NCI-H146 treated with DMSO at 0.1 percent for 48 hours (cell line): ENCODE measurements around the gene EXO1.
A peak's percentile ranks its signal among the peaks of the same experiment; 100 is the strongest.
"Not testable (repeated sequence)": the region's sequence is repeated elsewhere in the genome, so short reads cannot be mapped to it uniquely, and the experiment has no call there.

Experiments used
- DNase-seq: peaks from one replicate; lab custom pipeline; 2025; ENCODE audit not compliant: unreplicated experiment; lab: John Stamatoyannopoulos, UW

The EXO1 gene

GRCh38 chr1:241847796-241848685, at the start of gene EXO1:
EXO1 (plus strand) TSS chr1:241848204; CDS start chr1:241850426, 2,222 bp downstream.
- DNase-seq = peak; percentile 87

GRCh38 chr1:241799416-241799815, 48.6 kb upstream of the EXO1 start:
- DNase-seq = no peak

GRCh38 chr1:241800640-241801039, 47.4 kb upstream of the EXO1 start:
- no peak for DNase-seq

GRCh38 chr1:241802863-241803262, 45.1 kb upstream of the EXO1 start:
- no peak for DNase-seq

- not testable (repeated sequence) for DNase-seq
Observed at GRCh38 chr1:241804706-241805105, 43.3 kb upstream of the EXO1 start.

GRCh38 chr1:241808265-241808664, 39.7 kb upstream of the EXO1 start:
- DNase-seq = no peak

- DNase-seq = no peak
Observed at GRCh38 chr1:241810769-241811405, 37.1 kb upstream of the EXO1 start.

- no peak for DNase-seq
Observed at GRCh38 chr1:241813768-241814320, 34.2 kb upstream of the EXO1 start.

- DNase-seq = no peak
Observed at GRCh38 chr1:241816008-241816407, 32.0 kb upstream of the EXO1 start.

GRCh38 chr1:241817331-241817792, 30.6 kb upstream of the EXO1 start:
- no peak for DNase-seq

GRCh38 chr1:241817956-241818612, 29.9 kb upstream of the EXO1 start:
- DNase-seq = no peak

GRCh38 chr1:241819340-241819866, 28.6 kb upstream of the EXO1 start:
- no peak for DNase-seq

GRCh38 chr1:241821363-241821762, 26.6 kb upstream of the EXO1 start:
- DNase-seq = no peak

GRCh38 chr1:241822846-241823245, 25.2 kb upstream of the EXO1 start:
- DNase-seq = no peak

GRCh38 chr1:241823925-241824324, 24.1 kb upstream of the EXO1 start:
- DNase-seq = no peak

GRCh38 chr1:241825581-241825980, 22.4 kb upstream of the EXO1 start:
- DNase-seq = no peak

- DNase-seq = not testable (repeated sequence)
Observed at GRCh38 chr1:241826613-241827012, 21.4 kb upstream of the EXO1 start.

- DNase-seq = no peak
Observed at GRCh38 chr1:241827264-241827663, 20.7 kb upstream of the EXO1 start.

- peak; percentile 64 for DNase-seq
Observed at GRCh38 chr1:241828463-241829021, 19.5 kb upstream of the EXO1 start.

GRCh38 chr1:241829468-241829867, 18.5 kb upstream of the EXO1 start:
- no peak for DNase-seq
